Upper lobe of right lung (tissue), 1 donor: ENCODE results near the gene HSPA1L. TPM values are rescaled to one million over a fixed set of nuclear protein-coding genes. Genes with fewer than 3 reads are reported as not detected.

Experiments used
- ATAC-seq: fragments of 200-7000 bp; cut with Tn5 transposase; one replicate; pipeline ENCODE4 v1.9.1; 2020; ENCODE audit warnings: mild to moderate bottlenecking, moderate library complexity
- DNase-seq: peaks from one replicate; pipeline ENCODE4 v3.0.0-alpha.2; 2020
- H3K27ac ChIP-seq: fragments of 200-600 bp; one replicate; pipeline ENCODE4 v1.8.0; 2022
- H3K27me3 ChIP-seq: fragments of 200-600 bp; one replicate; pipeline ENCODE4 v1.8.0; 2022; ENCODE audit warnings: mild to moderate bottlenecking
- H3K36me3 ChIP-seq: fragments of 200-600 bp; one replicate; pipeline ENCODE4 v1.8.0; 2022
- H3K4me1 ChIP-seq: fragments of 200-600 bp; one replicate; pipeline ENCODE4 v1.8.0; 2022
- H3K4me3 ChIP-seq: fragments of 200-600 bp; one replicate; pipeline ENCODE4 v1.8.0; 2022; ENCODE audit warnings: mild to moderate bottlenecking
- H3K9me3 ChIP-seq: fragments of 200-600 bp; one replicate; pipeline ENCODE4 v1.8.0; 2022
- intact Hi-C: fragments of 100-400 bp; cut with DNase I; formaldehyde crosslinking; loops from one replicate; pipeline ENCODE4 v1.11.0; 2022
- total RNA-seq: library from RNA; stranded (reverse); fragmentation: NEBNext Ultra II Directional; extraction: Animal tissue kit (Norgen Biotek cat#: 25700); gene quantifications from one replicate; pipeline ENCODE4 v1.2.1, GENCODE V29; 2021
- TF ChIP-seq, protein P1 (sequence below): fragments of 200-600 bp; IDR thresholded peaks from one replicate; pipeline ENCODE4 v1.8.0; 2022; ENCODE audit warnings: antibody characterized with exemption
- donor health status: DM: no; HTN: yes; CAD: no; lungs with severe emphysema.

The HSPA1L gene
- total RNA-seq, 1 donor from 2014 or later = 2.0 TPM

- Histone ChIP-seq H3K4me1 (peaks cover 11% of the 10 kb centered on the region), H3K27ac (no peak overlapping the region), H3K4me3 (no peak overlapping the region), H3K9me3 (no peaks in the 10 kb centered on the region), H3K27me3 (no peaks in the 10 kb centered on the region), H3K36me3 (peaks cover 56% of the 10 kb centered on the region)
- TF ChIP-seq, protein P1, sequence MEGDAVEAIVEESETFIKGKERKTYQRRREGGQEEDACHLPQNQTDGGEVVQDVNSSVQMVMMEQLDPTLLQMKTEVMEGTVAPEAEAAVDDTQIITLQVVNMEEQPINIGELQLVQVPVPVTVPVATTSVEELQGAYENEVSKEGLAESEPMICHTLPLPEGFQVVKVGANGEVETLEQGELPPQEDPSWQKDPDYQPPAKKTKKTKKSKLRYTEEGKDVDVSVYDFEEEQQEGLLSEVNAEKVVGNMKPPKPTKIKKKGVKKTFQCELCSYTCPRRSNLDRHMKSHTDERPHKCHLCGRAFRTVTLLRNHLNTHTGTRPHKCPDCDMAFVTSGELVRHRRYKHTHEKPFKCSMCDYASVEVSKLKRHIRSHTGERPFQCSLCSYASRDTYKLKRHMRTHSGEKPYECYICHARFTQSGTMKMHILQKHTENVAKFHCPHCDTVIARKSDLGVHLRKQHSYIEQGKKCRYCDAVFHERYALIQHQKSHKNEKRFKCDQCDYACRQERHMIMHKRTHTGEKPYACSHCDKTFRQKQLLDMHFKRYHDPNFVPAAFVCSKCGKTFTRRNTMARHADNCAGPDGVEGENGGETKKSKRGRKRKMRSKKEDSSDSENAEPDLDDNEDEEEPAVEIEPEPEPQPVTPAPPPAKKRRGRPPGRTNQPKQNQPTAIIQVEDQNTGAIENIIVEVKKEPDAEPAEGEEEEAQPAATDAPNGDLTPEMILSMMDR = no peak
- DNase-seq (no peak), ATAC-seq (no peak)
- intact Hi-C loops = no loop called here
These were observed 35.8 kb downstream of the HSPA1L start for GRCh38 chr6:31778999-31779885.

- peaks cover 47% of the 10 kb centered on the region for H3K36me3 ChIP-seq
- intact Hi-C loops = no loop called here
- H3K27ac ChIP-seq = no peak overlapping the region
These were observed 36.9 kb downstream of the HSPA1L start for GRCh38 chr6:31778193-31778592.

GRCh38 chr6:31777667-31778050 lies 37.4 kb downstream of the HSPA1L start:
- H3K4me3 ChIP-seq = no peak overlapping the region
- no peaks in the 10 kb centered on the region for H3K9me3 ChIP-seq
- H3K27ac ChIP-seq = no peak overlapping the region
- intact Hi-C loops = no loop called here
- no peaks in the 10 kb centered on the region for H3K27me3 ChIP-seq
- DNase-seq = no peak
- ATAC-seq = no peak
- TF ChIP-seq, protein P1 = no peak
- peaks cover 11% of the 10 kb centered on the region for H3K4me1 ChIP-seq
- H3K36me3 ChIP-seq = peaks cover 42% of the 10 kb centered on the region

More at GRCh38 chr6:31778193-31778592, 36.9 kb downstream of the HSPA1L start:
- Histone ChIP-seq H3K4me3 (no peak overlapping the region), H3K4me1 (peaks cover 11% of the 10 kb centered on the region), H3K9me3 (no peaks in the 10 kb centered on the region), H3K27me3 (no peaks in the 10 kb centered on the region)
- no peak for ATAC-seq
- TF ChIP-seq, protein P1 = no peak
- DNase-seq = no peak

DNA sequence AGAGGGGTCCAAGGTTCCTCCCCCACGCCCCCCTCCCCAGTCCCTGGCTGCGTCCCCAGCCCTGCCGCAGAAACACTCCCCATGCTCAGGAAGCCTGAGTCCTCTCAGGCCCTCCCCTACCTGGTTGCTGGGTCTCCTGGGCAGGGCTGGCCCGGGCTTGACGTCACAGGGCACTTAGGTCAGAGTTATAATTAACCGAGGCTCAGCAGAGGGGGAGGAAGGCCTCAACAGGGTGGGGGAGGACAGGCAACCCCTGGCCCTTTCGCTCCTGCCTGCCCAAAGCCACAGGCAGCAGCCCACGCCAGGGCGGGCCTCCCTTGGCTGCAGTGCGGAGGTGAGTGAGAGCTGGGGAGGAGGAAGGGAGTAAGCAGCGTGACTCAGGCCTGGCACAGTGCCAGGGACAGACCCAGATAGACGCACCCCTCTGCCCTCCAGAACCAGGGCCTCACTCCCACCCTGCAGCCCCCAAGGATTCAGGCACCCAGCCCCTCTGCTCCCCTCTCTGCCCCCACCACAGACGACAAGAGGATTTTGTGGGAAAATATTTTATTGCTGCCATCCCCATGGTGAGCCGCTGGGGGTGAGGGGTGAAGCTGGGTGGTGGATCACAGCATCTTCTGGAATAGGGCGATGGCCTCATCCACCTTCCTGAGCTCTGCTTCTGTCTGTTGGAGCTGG lies 38.0 kb downstream of the HSPA1L start, which contains the start of gene VWA7:
TSS of gene VWA7 (minus strand) at position 340 of the 678 bp plus-strand sequence. CDS start 549 bp downstream, outside the sequence.
- TF ChIP-seq, protein P1 = no peak
- DNase-seq (peak; percentile 92), ATAC-seq (peak; percentile 89)
- peaks cover 37% of the 10 kb centered on the region for H3K36me3 ChIP-seq
- intact Hi-C loops = no loop called here
- peak within 1 kb of the TSS; percentile 3 for H3K4me3 ChIP-seq
- no peaks in the 10 kb centered on the region for H3K27me3 ChIP-seq
- H3K4me1 ChIP-seq = peaks cover 11% of the 10 kb centered on the region
- peak within 1 kb of the TSS; percentile 52 for H3K27ac ChIP-seq
- no peaks in the 10 kb centered on the region for H3K9me3 ChIP-seq

DNA sequence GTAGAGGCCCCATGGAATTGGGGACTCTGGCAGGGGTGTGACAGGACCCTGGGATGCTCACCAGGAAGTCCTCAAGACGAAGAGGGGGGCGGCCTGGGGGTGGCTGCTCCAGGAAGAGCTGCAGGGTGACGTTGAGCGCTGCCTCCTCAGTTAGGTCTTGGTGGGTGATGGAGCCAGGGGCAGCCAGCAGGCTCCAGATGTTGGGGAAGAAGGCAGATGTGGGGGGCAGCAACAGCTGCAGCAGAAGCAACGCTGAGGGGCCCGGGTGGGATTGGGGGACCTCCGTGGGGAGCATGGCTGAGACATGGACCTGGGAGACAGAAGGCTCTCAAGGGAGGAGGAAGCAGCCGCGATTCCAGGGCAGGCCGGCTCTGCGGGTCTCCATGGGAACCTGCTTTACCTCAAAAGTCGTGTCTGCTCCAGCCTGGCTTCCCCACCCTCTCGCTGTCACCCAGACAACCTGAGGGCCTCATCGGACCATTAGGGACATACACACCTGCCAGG lies 38.5 kb downstream of the HSPA1L start:
- Histone ChIP-seq H3K4me3 (peak overlapping the region; percentile 3), H3K4me1 (peaks cover 11% of the 10 kb centered on the region), H3K36me3 (peaks cover 31% of the 10 kb centered on the region), H3K9me3 (no peaks in the 10 kb centered on the region), H3K27ac (peak overlapping the region; percentile 52), H3K27me3 (no peaks in the 10 kb centered on the region)
- TF ChIP-seq, protein P1 = no peak
- ATAC-seq (peak; percentile 1), DNase-seq (no peak)
- intact Hi-C loops = no loop called here
